Colonic mucosa (tissue), 4 donors: Measurements from ENCODE around the gene TBCD. TPM values are rescaled to one million over a fixed set of nuclear protein-coding genes. Genes with fewer than 3 reads are reported as not detected.

Experiments used
- DNase-seq: peaks from one replicate; pipeline ENCODE4 v3.0.0-alpha.2; 2020
- H3K27ac ChIP-seq: fragments of 200-600 bp; one replicate; pipeline ENCODE4 v1.8.0; 2021
- H3K27me3 ChIP-seq: fragments of 200-600 bp; one replicate; pipeline ENCODE4 v1.8.0; 2021
- H3K36me3 ChIP-seq: fragments of 200-600 bp; one replicate; pipeline ENCODE4 v1.8.0; 2021
- H3K4me1 ChIP-seq: fragments of 200-600 bp; one replicate; pipeline ENCODE4 v1.8.0; 2021; ENCODE audit warnings: mild to moderate bottlenecking
- H3K4me3 ChIP-seq: fragments of 200-600 bp; one replicate; pipeline ENCODE4 v1.8.0; 2021
- H3K9ac ChIP-seq, 2 donors: one replicate each; pipeline ENCODE4 v1.7.0; 2013; ENCODE audit warnings: control low read depth in 2 of 2, low read depth in 2 of 2, low read length in 2 of 2
- H3K9me3 ChIP-seq: fragments of 200-600 bp; one replicate; pipeline ENCODE4 v1.8.0; 2021
- intact Hi-C: fragments of 100-400 bp; cut with DNase I; formaldehyde crosslinking; loops from one replicate; pipeline ENCODE4 v1.14.1; 2022
- total RNA-seq, 2 donors: library from RNA; stranded (reverse); fragmentation: NEBNext Ultra II Directional in 1 of 2; extraction: Animal tissue kit (Norgen Biotek cat#: 25700) in 1 of 2; gene quantifications; one replicate each; pipeline ENCODE4 v1.2.1, GENCODE V29; 2021
- TF ChIP-seq, protein P1 (sequence below): fragments of 200-600 bp; IDR thresholded peaks from one replicate; pipeline ENCODE4 v1.8.0; 2022; ENCODE audit warnings: antibody characterized with exemption, mild to moderate bottlenecking
- donor health status: healthy.
- donor health status: DM: no; HTN: no; CAD: no.
- donor health status: DM: no; HTN: no; CAD: no.

The TBCD gene
- total RNA-seq: 100 to 1,000 TPM in 1 of 2 donors, 10 to 100 TPM in 1; 49.2 to 101 TPM

DNA sequence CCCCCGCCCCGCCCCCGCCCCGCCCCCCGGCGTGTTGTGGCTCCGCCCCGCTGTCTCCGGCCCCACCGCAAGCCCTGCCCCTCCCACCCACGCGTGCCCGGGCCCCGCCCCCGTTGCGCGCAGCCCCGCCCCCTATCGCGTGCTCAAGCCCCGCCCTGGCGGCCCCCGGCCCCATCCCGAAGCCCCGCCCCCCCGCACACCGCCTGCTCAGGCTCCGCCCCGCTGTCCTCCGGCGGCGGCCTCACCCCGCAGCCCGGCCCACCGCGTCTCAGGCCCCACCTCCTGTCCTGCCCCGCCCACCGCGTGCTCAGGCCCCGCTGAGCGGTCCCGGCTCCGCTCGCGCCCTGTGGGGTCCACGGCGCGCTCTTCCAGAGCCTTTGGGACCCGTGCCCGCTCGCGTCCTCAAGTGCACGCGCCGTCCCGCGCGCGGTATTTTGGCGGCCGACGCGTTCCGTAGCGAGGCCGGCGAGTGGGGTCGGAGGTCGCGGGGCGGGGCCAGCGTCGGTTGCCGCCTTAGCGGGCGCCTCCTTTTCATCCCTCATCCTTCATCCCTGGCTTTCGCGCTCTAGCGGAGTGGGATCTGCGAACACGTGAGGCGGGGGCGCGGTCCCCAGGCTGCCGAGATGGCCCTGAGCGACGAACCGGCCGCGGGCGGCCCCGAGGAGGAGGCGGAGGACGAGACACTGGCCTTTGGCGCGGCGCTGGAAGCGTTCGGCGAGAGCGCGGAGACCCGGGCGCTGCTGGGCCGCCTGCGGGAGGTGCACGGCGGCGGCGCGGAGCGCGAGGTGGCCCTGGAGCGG, at the start of gene TBCD:
Gene TBCD (plus strand): TSS at position 495 of the 800 bp plus-strand sequence. CDS start 129 bp downstream, at position 624.
- Histone ChIP-seq H3K9ac (peak within 1 kb of the TSS; percentile 81 to 84), H3K36me3 (no peaks in the 10 kb centered on the region), H3K4me1 (peaks cover 4% of the 10 kb centered on the region), H3K9me3 (no peaks in the 10 kb centered on the region), H3K27ac (peak within 1 kb of the TSS; percentile 83), H3K4me3 (peak within 1 kb of the TSS; percentile 91), H3K27me3 (no peaks in the 10 kb centered on the region)
- peak; percentile 90 for DNase-seq
- intact Hi-C loops: no loop called here
- TF ChIP-seq, protein P1, sequence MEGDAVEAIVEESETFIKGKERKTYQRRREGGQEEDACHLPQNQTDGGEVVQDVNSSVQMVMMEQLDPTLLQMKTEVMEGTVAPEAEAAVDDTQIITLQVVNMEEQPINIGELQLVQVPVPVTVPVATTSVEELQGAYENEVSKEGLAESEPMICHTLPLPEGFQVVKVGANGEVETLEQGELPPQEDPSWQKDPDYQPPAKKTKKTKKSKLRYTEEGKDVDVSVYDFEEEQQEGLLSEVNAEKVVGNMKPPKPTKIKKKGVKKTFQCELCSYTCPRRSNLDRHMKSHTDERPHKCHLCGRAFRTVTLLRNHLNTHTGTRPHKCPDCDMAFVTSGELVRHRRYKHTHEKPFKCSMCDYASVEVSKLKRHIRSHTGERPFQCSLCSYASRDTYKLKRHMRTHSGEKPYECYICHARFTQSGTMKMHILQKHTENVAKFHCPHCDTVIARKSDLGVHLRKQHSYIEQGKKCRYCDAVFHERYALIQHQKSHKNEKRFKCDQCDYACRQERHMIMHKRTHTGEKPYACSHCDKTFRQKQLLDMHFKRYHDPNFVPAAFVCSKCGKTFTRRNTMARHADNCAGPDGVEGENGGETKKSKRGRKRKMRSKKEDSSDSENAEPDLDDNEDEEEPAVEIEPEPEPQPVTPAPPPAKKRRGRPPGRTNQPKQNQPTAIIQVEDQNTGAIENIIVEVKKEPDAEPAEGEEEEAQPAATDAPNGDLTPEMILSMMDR: no peak

DNA sequence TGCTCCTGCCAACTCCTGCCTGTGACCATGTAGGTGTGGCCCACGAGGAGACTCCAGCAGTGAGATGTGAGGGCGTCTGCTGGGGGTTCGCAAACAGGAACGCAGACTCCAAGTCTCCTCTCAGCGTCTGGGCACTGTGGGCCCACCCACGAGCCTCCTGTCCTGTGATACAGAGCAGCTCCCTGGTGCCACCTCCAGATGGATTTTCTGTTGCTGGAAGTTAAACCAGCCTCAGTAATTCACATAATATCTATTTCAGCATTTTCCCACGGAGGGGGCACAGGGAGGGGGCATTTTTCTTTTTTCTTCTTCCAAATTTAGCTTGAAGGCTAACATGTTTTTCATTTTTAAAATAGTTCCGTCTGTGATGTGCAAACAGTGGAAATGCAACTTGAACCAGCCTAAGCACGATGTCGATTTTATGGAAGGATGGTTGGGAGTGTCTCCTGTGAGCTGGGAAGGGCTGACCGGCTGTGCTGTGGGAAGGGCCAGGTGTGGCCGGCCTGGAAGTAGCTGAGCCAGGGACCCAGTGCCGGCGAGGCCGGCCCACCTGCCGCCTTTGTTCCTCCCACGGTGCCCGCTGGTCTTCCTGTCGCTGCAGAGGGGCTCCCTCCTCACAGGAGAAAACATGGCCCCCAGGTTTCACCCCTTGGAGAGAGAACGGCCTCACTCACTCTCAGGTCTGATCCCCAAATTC, 49.5 kb upstream of the TBCD start:
- TF ChIP-seq, protein P1: no peak
- intact Hi-C loops: no loop called here
- Histone ChIP-seq H3K4me3 (peak overlapping the region; percentile 22), H3K27me3 (no peaks in the 10 kb centered on the region), H3K9me3 (no peaks in the 10 kb centered on the region), H3K36me3 (no peaks in the 10 kb centered on the region), H3K27ac (peak overlapping the region; percentile 87), H3K4me1 (peaks cover 18% of the 10 kb centered on the region), H3K9ac (peak overlapping the region; percentile 28 to 93)
- peak; percentile 79 for DNase-seq

DNA sequence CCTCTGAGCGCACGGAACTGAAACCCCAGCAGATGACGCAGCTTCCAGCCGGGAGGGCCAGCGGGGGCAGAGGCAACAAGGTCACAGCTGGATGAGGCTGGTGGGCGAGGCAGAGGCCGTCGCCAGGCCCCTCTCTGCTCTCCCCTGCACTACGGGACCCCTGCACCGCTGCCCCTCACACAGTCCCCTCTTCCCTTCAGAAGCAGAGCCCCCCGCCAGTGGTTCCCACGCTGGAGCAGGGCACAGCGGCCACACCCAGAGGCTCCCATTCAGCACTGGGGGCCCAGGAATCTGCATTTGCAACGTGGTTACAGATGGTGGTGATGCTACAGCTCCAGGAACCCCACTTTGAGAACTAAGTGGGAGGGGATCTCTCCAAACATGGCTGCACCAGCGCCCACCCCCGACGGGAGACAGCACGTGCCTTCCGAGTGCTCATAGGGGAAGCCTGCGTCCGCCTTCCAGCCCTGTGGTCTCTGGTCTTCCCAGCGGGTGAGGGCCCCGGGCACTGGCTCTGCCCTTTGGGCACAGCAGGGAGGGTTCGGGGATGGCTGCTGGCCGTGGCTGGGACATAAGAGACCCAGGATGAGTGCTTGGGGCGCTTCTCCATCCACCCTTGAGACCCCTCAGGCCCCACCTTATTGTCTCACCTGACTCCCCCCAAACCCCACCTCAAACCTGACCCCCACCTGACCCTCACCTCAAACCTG, 48.7 kb upstream of the TBCD start:
- Histone ChIP-seq H3K4me3 (peak overlapping the region; percentile 22), H3K36me3 (no peaks in the 10 kb centered on the region), H3K9ac (peak overlapping the region; percentile 28 to 93), H3K9me3 (no peaks in the 10 kb centered on the region), H3K27ac (peak overlapping the region; percentile 87), H3K27me3 (no peaks in the 10 kb centered on the region), H3K4me1 (peaks cover 18% of the 10 kb centered on the region)
- no peak for DNase-seq
- TF ChIP-seq, protein P1: no peak
- intact Hi-C loops: no loop called here

DNA sequence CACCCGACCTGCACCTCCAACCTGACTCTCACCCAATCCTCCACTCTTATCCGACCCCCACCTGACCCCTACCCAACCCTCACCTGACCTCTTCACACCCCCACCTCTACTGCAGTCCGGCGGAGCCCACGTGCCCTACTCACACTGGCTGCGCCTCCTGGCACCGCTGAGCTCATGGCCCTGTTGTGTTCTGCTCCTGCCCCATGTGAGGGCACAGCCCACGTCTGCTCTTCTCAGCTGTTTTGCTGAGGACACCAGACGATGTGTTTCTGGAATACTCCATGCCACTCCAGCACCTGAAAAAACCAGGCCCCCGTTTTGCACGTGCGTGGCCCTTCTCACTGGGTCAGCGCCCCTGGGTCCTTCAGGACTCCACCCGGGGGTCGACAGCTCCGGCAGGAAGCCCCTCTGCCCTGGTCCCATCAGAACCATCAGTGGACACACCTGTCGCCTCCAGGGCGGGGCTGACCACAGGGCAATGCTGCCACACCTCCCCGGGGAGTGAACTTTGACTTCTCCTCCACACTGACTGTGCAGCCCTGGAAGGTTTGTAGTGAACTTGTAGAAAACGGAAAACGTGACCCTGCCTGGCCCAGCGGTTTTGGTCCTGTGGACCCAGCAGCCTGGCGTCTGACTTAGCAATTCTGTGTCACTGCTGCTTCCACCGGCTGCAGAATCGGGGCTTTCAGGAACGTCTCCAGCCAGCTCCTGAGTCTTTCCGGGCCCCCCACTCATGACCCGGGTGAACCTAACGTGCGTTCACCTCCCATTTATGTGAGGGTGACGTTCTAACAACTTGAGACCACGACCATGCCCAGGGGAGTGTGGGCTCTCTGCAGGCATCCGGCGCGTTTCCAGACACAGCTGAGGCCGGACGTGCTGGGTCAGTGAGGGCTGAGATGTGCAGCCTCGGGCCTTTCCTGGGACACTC, 47.7 kb upstream of the TBCD start:
- intact Hi-C loops: no loop called here
- no peaks in the 10 kb centered on the region for H3K9me3 ChIP-seq
- TF ChIP-seq, protein P1: no peak
- H3K4me3 ChIP-seq: peak overlapping the region; percentile 5
- H3K27me3 ChIP-seq: no peaks in the 10 kb centered on the region
- peaks cover 16% of the 10 kb centered on the region for H3K4me1 ChIP-seq
- H3K9ac ChIP-seq: peak overlapping the region; percentile 41 to 93
- H3K27ac ChIP-seq: peak overlapping the region; percentile 69
- peak; percentile 94 for DNase-seq
- no peaks in the 10 kb centered on the region for H3K36me3 ChIP-seq
